ENCODE results near the gene MCC.

Gene MCC

DNA sequence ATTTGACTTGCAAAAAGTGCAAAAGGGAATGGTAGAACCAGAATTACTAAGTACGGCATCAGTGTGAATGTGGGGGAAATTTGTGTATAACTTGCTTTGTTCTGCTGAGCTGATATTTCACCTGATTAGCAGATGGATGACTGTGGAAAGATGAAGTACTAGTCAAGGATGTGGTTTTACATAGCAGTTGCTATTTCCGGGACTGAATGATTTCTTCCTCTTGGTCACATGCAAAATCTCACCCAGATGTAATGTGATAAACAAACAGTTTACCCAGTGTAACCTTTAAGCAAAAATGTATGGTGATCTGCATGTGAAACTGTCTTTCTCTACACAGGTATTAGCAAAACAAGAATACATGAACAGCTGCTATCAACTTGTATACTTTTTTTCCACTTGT, 465.6 kb downstream of the MCC start:
- FAIRE-seq (no peak), DNase-seq (ENCODE audit: insufficient read length, low spot score) (no peak)
- TF ChIP-seq, protein P1, sequence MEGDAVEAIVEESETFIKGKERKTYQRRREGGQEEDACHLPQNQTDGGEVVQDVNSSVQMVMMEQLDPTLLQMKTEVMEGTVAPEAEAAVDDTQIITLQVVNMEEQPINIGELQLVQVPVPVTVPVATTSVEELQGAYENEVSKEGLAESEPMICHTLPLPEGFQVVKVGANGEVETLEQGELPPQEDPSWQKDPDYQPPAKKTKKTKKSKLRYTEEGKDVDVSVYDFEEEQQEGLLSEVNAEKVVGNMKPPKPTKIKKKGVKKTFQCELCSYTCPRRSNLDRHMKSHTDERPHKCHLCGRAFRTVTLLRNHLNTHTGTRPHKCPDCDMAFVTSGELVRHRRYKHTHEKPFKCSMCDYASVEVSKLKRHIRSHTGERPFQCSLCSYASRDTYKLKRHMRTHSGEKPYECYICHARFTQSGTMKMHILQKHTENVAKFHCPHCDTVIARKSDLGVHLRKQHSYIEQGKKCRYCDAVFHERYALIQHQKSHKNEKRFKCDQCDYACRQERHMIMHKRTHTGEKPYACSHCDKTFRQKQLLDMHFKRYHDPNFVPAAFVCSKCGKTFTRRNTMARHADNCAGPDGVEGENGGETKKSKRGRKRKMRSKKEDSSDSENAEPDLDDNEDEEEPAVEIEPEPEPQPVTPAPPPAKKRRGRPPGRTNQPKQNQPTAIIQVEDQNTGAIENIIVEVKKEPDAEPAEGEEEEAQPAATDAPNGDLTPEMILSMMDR (IDR thresholded peaks at IDR 0.05; ENCODE audit: insufficient read depth, missing control alignments): no peak

DNA sequence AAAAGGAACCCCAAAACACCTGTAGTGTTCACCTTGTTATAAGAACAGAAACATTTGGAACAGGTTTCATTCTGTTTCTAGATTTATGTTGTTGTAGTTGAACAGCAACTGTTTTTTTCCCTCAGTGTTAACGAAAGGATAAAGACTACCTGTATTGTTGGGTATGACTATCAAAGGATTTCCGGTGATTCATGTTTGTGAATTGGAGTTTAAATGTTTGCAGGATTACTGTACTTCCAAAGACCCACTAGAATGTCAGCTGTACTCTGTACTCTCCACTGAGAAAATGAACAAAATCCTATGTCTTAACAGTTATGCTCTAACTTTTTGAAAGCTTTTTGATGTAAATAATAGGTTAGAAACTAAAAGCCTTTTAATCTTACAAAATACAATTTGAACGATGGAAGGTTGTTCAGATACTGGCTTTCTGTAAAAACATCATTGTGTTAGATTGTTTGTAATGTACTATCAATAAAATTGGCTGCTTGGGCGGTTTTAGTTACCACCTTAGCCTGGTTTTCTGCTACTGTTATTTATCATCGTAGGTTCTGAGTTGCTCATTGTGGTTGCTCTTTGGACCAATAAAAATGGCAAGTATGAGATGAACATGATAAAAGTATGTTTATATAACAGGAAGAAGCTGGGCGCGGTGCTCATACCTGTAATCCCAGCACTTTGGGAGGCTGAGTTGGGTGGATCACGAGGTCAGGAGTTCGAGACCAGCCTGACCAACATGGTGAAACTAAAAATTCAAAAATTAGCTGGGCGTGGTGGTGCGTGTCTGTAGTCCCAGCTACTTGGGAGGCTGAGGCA, 467.6 kb downstream of the MCC start:
- TF ChIP-seq, protein P1 (IDR thresholded peaks at IDR 0.05; ENCODE audit: insufficient read depth, missing control alignments): no peak
- no peak for DNase-seq (ENCODE audit: insufficient read length, low spot score)
- peak; percentile 60 for FAIRE-seq

DNA sequence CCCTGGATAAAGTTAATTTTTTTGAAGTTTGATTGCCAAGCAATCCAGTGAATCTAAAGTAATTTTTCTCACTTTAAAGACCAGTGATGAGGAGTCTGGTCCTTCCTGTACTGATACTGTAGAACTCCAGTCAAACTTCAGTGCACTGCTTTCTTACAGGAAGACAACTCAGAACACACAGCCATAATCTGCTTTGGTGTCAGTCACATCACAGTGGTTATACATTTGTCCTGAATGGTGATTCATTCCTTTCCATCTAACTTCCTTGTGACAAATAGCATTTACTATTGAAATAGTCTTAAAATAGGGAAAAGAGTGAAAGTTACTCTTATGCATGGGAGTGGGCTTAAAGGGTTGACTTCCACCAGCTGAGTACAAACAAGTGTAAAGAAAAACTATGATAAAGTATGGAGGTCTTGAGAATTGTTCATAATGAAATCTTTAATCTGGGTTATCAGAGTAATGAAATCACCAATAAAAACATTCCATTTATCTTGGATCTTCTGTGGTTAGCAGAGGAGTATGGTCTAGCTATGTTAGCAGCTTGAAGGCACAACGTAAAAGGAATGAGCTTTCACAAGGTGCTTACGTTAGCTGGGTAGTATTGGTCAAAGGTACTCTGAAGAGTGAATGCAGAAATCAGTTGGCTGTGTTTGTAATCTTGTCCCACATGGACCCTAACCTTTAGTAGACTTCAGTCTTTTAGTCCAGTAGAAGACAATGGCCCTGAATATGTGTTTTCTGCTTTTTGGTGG, 470.2 kb downstream of the MCC start:
- TF ChIP-seq, protein P1 (IDR thresholded peaks at IDR 0.05; ENCODE audit: insufficient read depth, missing control alignments): no peak
- FAIRE-seq: no peak
- no peak for DNase-seq (ENCODE audit: insufficient read length, low spot score)

DNA sequence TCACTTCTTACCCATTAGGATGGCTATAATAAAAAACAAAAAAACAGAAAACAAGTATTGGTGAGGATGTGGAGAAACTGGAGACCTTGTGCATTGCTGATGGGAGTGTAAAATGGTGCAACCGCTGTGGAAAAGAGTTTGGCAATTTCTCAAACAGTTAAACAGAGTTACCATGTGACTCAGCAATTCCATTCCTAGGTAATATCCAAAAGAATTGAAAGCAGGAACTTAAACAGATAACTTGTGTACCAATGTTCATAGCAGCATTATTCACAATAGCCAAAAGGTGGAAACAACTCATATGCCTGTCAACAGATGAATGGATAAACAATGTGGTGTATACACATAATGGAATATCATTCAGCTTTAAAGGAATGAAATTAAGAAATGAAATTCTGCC, 482.8 kb downstream of the MCC start:
- FAIRE-seq (no peak), DNase-seq (ENCODE audit: insufficient read length, low spot score) (no peak)
- TF ChIP-seq, protein P1 (IDR thresholded peaks at IDR 0.05; ENCODE audit: insufficient read depth, missing control alignments): no peak

DNA sequence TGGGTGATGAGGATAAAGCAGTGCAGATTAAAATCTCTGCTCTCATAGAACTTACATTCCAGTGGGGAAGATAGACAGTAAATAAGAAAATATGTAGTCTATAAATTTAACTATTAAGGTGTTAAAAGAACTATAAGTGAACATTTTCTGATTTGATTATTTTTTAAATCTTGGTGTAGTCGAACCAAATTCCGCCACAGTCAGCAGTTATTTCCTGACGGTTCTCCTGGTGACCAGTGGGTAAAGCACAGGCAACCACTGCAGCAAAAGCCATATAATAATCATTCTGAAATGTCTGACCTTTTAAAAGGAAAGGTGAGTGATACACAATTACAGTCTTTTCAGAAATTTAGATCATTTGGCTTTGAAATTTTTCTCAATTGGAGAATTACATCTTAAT, 484.5 kb downstream of the MCC start:
- DNase-seq (ENCODE audit: insufficient read length, low spot score) (no peak), FAIRE-seq (no peak)
- TF ChIP-seq, protein P1 (IDR thresholded peaks at IDR 0.05; ENCODE audit: insufficient read depth, missing control alignments): no peak

DNA sequence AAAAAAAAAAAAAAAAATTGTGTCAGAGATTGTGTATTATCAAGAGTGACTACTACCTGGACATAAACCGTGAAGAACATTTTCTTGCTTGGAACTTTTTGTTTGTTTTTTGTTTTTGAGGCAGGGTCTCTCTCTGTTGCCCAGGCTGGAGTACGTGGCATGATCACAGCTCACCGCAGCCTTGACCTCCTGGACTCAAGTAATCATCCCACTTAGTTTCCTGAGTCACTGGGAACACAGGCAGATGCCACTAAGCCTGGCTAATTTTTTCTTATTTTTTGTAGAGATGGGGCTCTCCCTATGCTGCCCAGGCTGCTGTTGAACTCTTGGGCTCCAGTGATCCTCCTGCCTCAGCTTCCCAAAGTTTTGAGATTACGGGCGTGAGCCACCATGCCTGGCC, 485.8 kb downstream of the MCC start:
- DNase-seq (ENCODE audit: insufficient read length, low spot score) (no peak), FAIRE-seq (no peak)
- TF ChIP-seq, protein P1 (IDR thresholded peaks at IDR 0.05; ENCODE audit: insufficient read depth, missing control alignments): no peak

DNA sequence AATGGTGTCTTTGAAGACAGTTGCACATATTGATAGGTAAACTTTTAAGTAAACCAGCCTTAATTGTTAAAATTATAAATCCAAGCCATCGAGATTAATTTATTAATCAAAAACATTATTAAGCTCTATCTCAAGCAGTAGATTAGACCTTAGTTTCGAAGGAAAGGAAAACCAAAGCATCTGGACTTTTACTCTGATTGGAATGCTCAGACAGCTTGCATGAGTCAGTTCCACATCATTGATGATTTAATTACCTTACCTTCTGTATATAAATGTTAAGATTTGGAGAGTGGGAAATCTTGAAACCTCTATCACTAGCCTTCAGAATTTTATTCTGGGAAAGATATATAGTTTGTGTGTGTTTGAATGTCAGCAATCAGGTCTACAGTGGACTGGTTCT, 487.8 kb downstream of the MCC start:
- FAIRE-seq (no peak), DNase-seq (ENCODE audit: insufficient read length, low spot score) (no peak)
- TF ChIP-seq, protein P1 (IDR thresholded peaks at IDR 0.05; ENCODE audit: insufficient read depth, missing control alignments): no peak
